ENCODE measurements around the gene GRIFIN.
A peak's percentile ranks its signal among the peaks of the same experiment; 100 is the strongest.

The GRIFIN gene

GRCh38 chr7:2432910-2433712 lies 43.1 kb downstream of the GRIFIN start:
- DNase-seq (ENCODE audit: low read depth), result no peak

GRCh38 chr7:2431260-2431867 lies 44.8 kb downstream of the GRIFIN start:
- DNase-seq (ENCODE audit: low read depth), result peak; percentile 34

- DNase-seq (ENCODE audit: low read depth), result no peak
Measured at GRCh38 chr7:2425749-2426148, 50.4 kb downstream of the GRIFIN start.

Data from activated T-cell treated with anti-CD3 and anti-CD28 coated beads for 48 hours (primary cell).